ENCODE results near the gene SLCO1A2.

- TF ChIP-seq CTCF (tag by site-specific recombination; IDR thresholded peaks at IDR 0.05) (no peak), ZNF423 (tag by site-specific recombination; IDR thresholded peaks at IDR 0.05) (no peak), MEIS1 (CRISPR knock-in tag; IDR thresholded peaks at IDR 0.05; ENCODE audit: borderline replicate concordance) (no peak), ZBTB1 (tag by site-specific recombination; IDR thresholded peaks at IDR 0.05) (no peak), SALL2 (tag by site-specific recombination; IDR thresholded peaks at IDR 0.05; ENCODE audit: borderline replicate concordance) (no peak), ZSCAN18 (tag by site-specific recombination; IDR thresholded peaks at IDR 0.05) (no peak), ZNF513 (tag by site-specific recombination; IDR thresholded peaks at IDR 0.05) (no peak)
These were observed 68.8 kb downstream of the SLCO1A2 start for GRCh38 chr12:21265932-21266331.

Data from HEK293 (cell line).